Retinal pigment epithelial cell (primary cell): ENCODE data around the gene NCK2.

Source experiments
- DNase-seq: peaks from one replicate; pipeline ENCODE4 v3.0.0-alpha.2; 2010; ENCODE audit warnings: low read depth
- H3K4me3 ChIP-seq: 2 replicates; pipeline ENCODE4 v1.5.1; 2011; ENCODE audit warnings: mild to moderate bottlenecking, low read length, control low read depth, moderate library complexity
- CTCF ChIP-seq: conservative IDR thresholded peaks from 2 replicates; pipeline ENCODE4 v1.5.1; 2011; ENCODE audit warnings: low read depth, low read length, control low read depth, inconsistent platforms

NCK2 gene

GRCh38 chr2:105936954-105937353 lies 192.2 kb downstream of the NCK2 start:
- no peak for DNase-seq
- TF ChIP-seq CTCF, result no peak

GRCh38 chr2:105937498-105938097 lies 192.9 kb downstream of the NCK2 start:
- no peak overlapping the region for H3K4me3 ChIP-seq
- no peak for TF ChIP-seq CTCF
- DNase-seq, result no peak

More at GRCh38 chr2:105936954-105937353, 192.2 kb downstream of the NCK2 start:
- H3K4me3 ChIP-seq, result no peak overlapping the region
